A549 (cell line): ENCODE data around the gene OSBPL3. TPM values are rescaled to one million over a fixed set of nuclear protein-coding genes. Genes with fewer than 3 reads are reported as not detected.

Source experiments
- ATAC-seq, 2 experiments: fragments of 200-7000 bp in 1 of 2; fragments of >200 bp in 1 of 2; cut with Nextera tagmentation in 1 of 2; cut with Tn5 transposase in 1 of 2; 3 replicates each; pipeline versions ENCODE4 v1.8.0 to v1.9.1; 2018 to 2020; ENCODE audit warnings: mild to moderate bottlenecking in 1 of 2, moderate library complexity in 1 of 2
- CTCF ChIA-PET: fragments of 300-600 bp; sonication (Branson Sonifier 250); formaldehyde crosslinking; extraction: SDS; loops from one replicate; lab custom pipeline; 2021; ENCODE audit warnings: antibody characterized with exemption, inconsistent platforms; lab: Yijun Ruan, JAX
- POLR2A ChIA-PET: fragments of 350-600 bp; formaldehyde crosslinking; extraction: SDS; loops from one replicate; lab custom pipeline; 2021; ENCODE audit warnings: antibody characterized with exemption, inconsistent platforms; lab: Yijun Ruan, JAX
- DNase-seq, 2 experiments: peaks; one replicate each; pipeline versions ENCODE4 v3.0.0 to v3.0.0-alpha.2; 2011 to 2016; ENCODE audit warnings: low read depth in 1 of 2, low spot score in 1 of 2
- FAIRE-seq: peaks from 2 replicates; lab custom pipeline; 2011; peaks lifted over from hg19 to GRCh38; lab: Jason Lieb, UNC
- H3K27ac ChIP-seq, 2 experiments: fragments of >200 bp; sonication (Bioruptor Twin); formaldehyde crosslinking; 3 replicates each; pipeline ENCODE4 v1.5.1; 2016 to 2017
- H3K4me1 ChIP-seq: fragments of >200 bp; sonication (Bioruptor Twin); formaldehyde crosslinking; 3 replicates; pipeline ENCODE4 v1.6.1; 2016
- H3K4me2 ChIP-seq: fragments of >200 bp; sonication (Bioruptor Twin); formaldehyde crosslinking; 3 replicates; pipeline ENCODE4 v1.6.1; 2016
- H3K4me3 ChIP-seq: fragments of >200 bp; sonication (Bioruptor Twin); formaldehyde crosslinking; 3 replicates; pipeline ENCODE4 v1.5.1; 2016
- H3K9me3 ChIP-seq: fragments of >200 bp; sonication (Bioruptor Twin); formaldehyde crosslinking; 3 replicates; pipeline ENCODE4 v1.6.1; 2016
- ATOH8 ChIP-seq: fragments of 250-450 bp; sonication (Bioruptor Pico); IDR thresholded peaks from 2 replicates; pipeline ENCODE4 v1.5.0; 2020; ENCODE audit warnings: low read depth, mild to moderate bottlenecking, moderate library complexity
- CBX8 ChIP-seq: fragments of 200-600 bp; sonication (generic); IDR thresholded peaks from 2 replicates; pipeline ENCODE4 v1.6.1; 2016
- CEBPB ChIP-seq, 2 experiments: fragments of >200 bp in 1 of 2; sonication (Bioruptor Twin) in 1 of 2; formaldehyde crosslinking in 1 of 2; IDR thresholded peaks; 2 replicates each; pipeline ENCODE4 v1.6.1; 2012 to 2016
- CHD4 ChIP-seq: fragments of 200-600 bp; sonication (generic); IDR thresholded peaks from 2 replicates; pipeline ENCODE4 v1.6.1; 2016; ENCODE audit warnings: antibody characterized with exemption, mild to moderate bottlenecking, borderline replicate concordance
- EHF ChIP-seq: fragments of 250-450 bp; sonication (Bioruptor Pico); IDR thresholded peaks from 2 replicates; pipeline ENCODE4 v1.5.0; 2020; ENCODE audit warnings: mild to moderate bottlenecking
- EP300 ChIP-seq, 2 experiments: fragments of >200 bp; sonication (Bioruptor Twin); formaldehyde crosslinking; IDR thresholded peaks; 2 replicates in 1 of 2; 3 replicates in 1 of 2; pipeline ENCODE4 v1.6.1; 2016 to 2017
- ESRRA ChIP-seq: fragments of 150-350 bp; IDR thresholded peaks from 2 replicates; pipeline ENCODE4 v1.6.1; 2014; ENCODE audit warnings: mild to moderate bottlenecking, low read length, borderline replicate concordance
- GATA3 ChIP-seq: IDR thresholded peaks from 2 replicates; pipeline ENCODE4 v1.6.1; 2012; ENCODE audit warnings: borderline replicate concordance
- HEYL ChIP-seq: fragments of 250-450 bp; sonication (Bioruptor Pico); IDR thresholded peaks from 2 replicates; pipeline ENCODE4 v1.8.0; 2021; ENCODE audit warnings: mild to moderate bottlenecking, moderate library complexity
- JUN ChIP-seq, 2 experiments: fragments of >200 bp; sonication (Bioruptor Twin); formaldehyde crosslinking; IDR thresholded peaks; 2 replicates in 1 of 2; 3 replicates in 1 of 2; pipeline ENCODE4 v1.6.1; 2016 to 2017
- JUNB ChIP-seq: fragments of >200 bp; sonication (Bioruptor Twin); formaldehyde crosslinking; IDR thresholded peaks from 2 replicates; pipeline ENCODE4 v1.6.1; 2016
- KDM5A ChIP-seq: fragments of 200-600 bp; sonication (generic); IDR thresholded peaks from 2 replicates; pipeline ENCODE4 v1.6.1; 2016; ENCODE audit warnings: antibody characterized with exemption, mild to moderate bottlenecking
- MAFK ChIP-seq: fragments of 450-650 bp; IDR thresholded peaks from 2 replicates; pipeline ENCODE4 v1.6.1; 2014; ENCODE audit not compliant: partially characterized antibody
- NPAS2 ChIP-seq: fragments of 250-450 bp; sonication (Bioruptor Pico); IDR thresholded peaks from 2 replicates; pipeline ENCODE4 v1.8.0; 2022; ENCODE audit warnings: mild to moderate bottlenecking, moderate library complexity, borderline replicate concordance
- PHF8 ChIP-seq: fragments of 200-600 bp; sonication (generic); IDR thresholded peaks from 2 replicates; pipeline ENCODE4 v1.6.1; 2016; ENCODE audit warnings: low read depth, mild to moderate bottlenecking, antibody characterized with exemption, moderate library complexity, borderline replicate concordance
- REST ChIP-seq: fragments of 200-600 bp; sonication (generic); IDR thresholded peaks from 2 replicates; pipeline ENCODE4 v1.6.1; 2016; ENCODE audit warnings: antibody characterized with exemption, mild to moderate bottlenecking, moderate library complexity
- RFX5 ChIP-seq: fragments of 450-650 bp; IDR thresholded peaks from 2 replicates; pipeline ENCODE4 v1.7.1; 2014; ENCODE audit warnings: antibody characterized with exemption, mild to moderate bottlenecking, moderate library complexity
- RNF2 ChIP-seq: fragments of 200-600 bp; sonication (generic); IDR thresholded peaks from 2 replicates; pipeline ENCODE4 v1.6.1; 2016; ENCODE audit warnings: low read depth, mild to moderate bottlenecking, antibody characterized with exemption, moderate library complexity, borderline replicate concordance
- ZSCAN20 ChIP-seq: fragments of 250-450 bp; sonication (Bioruptor Pico); IDR thresholded peaks from 2 replicates; pipeline ENCODE4 v1.8.0; 2022; ENCODE audit warnings: mild to moderate bottlenecking, moderate library complexity
- WGBS: methylation state at CpG from one replicate; pipeline ENCODE4 v1.1.6; 2017; ENCODE audit errors: missing lambda C conversion rate; 5-methylcytosine and 5-hydroxymethylcytosine counted together
- polyA plus RNA-seq, 4 experiments: library from polyadenylated mRNA; depleted of rRNA in 3 of 4; stranded (reverse); fragments of >200 nt; fragmentation: RNase III in 1 of 4; extraction: RNeasy Plus Mini Kit Qiagen cat#74134 plus additional on column Dnase treatment in 1 of 4; gene quantifications; 2 replicates in 3 of 4; 3 replicates in 1 of 4; pipeline ENCODE4 v1.2.3, GENCODE V29; 2011 to 2017

The OSBPL3 gene
- polyA plus RNA-seq, 2 of the 4 experiments (the other 2 are of a cell fraction): 10.9 to 17.4 TPM

GRCh38 chr7:24968165-24968564 is 11.8 kb downstream of the OSBPL3 start:
- Histone ChIP-seq H3K27ac (no peak overlapping the region), H3K9me3 (no peaks in the 10 kb centered on the region), H3K4me3 (no peak overlapping the region), H3K4me1 (peaks cover 33% of the 10 kb centered on the region), H3K4me2 (no peak overlapping the region)
- FAIRE-seq (no peak), DNase-seq (no peak)
- POLR2A ChIA-PET: no interaction called here
- CTCF ChIA-PET: no interaction called here
- 88% methylated on average over 9 of the region's 9 CpGs for WGBS
- TF ChIP-seq HEYL (CRISPR knock-in tag) (no peak), ZSCAN20 (CRISPR knock-in tag) (no peak), JUNB (no peak), PHF8 (no peak), ATOH8 (CRISPR knock-in tag) (no peak), CBX8 (no peak), REST (no peak), KDM5A (no peak), GATA3 (no peak), NPAS2 (CRISPR knock-in tag) (no peak), CHD4 (no peak)
- TF ChIP-seq, all 56 proteins: peak for 0
- no peak for ATAC-seq

GRCh38 chr7:24967696-24968095 is 12.3 kb downstream of the OSBPL3 start:
- DNase-seq: no peak
- Histone ChIP-seq H3K4me3 (no peak overlapping the region), H3K27ac (no peak overlapping the region), H3K4me2 (no peak overlapping the region), H3K9me3 (no peaks in the 10 kb centered on the region), H3K4me1 (peaks cover 28% of the 10 kb centered on the region)
- POLR2A ChIA-PET: no interaction called here
- no peak; a peak in 1 of 6 replicates for ATAC-seq
- CTCF ChIA-PET: interaction anchor here (4.2 kb wide), 1 partner anchor 11 kb away, joined by 26 read pairs; the partner anchor contains the start of gene OSBPL3
- TF ChIP-seq CEBPB (IDR thresholded peaks at IDR 0.05) (no peak), ESRRA (no peak), MAFK (no peak), EHF (CRISPR knock-in tag) (no peak), RFX5 (no peak), REST (no peak), RNF2 (no peak), EP300 (IDR thresholded peaks at IDR 0.05) (no peak), JUN (IDR thresholded peaks at IDR 0.05) (no peak)
- no peak for FAIRE-seq
- WGBS: 56% methylated on average over 1 of the region's 1 CpG
